ENCODE results near the gene RAB31.

GRCh38 chr18:9823805-9824473 lies 115.8 kb downstream of the RAB31 start:
- TF ChIP-seq CTCF (IDR thresholded peaks at IDR 0.05; ENCODE audit: low read depth, low read length) (no peak), MYC (IDR thresholded peaks at IDR 0.05; ENCODE audit: low read depth, low read length) (no peak)
